Ovary (tissue), 9 donors: ENCODE results near the gene GADD45G. TPM values are rescaled to one million over a fixed set of nuclear protein-coding genes. Genes with fewer than 3 reads are reported as not detected.

Experiments
- DNase-seq, 5 donors: peaks; one replicate each; pipeline ENCODE4 v3.0.0-alpha.2; 2019 to 2020
- H3K27ac ChIP-seq, 2 donors: fragments of 200-600 bp; one replicate each; pipeline versions ENCODE4 v1.5.1 to v1.8.0; 2019 to 2022
- H3K27me3 ChIP-seq: fragments of 200-600 bp; one replicate; pipeline ENCODE4 v1.8.0; 2022
- H3K36me3 ChIP-seq: fragments of 200-600 bp; sonication (generic); one replicate; pipeline ENCODE4 v1.5.1; 2019
- H3K4me1 ChIP-seq: one replicate; pipeline ENCODE4 v1.8.1; 2013; ENCODE audit warnings: mild to moderate bottlenecking, moderate library complexity; ENCODE audit not compliant: insufficient read depth
- H3K4me3 ChIP-seq: fragments of 200-600 bp; sonication (generic); one replicate; pipeline ENCODE4 v1.5.1; 2017
- H3K9me3 ChIP-seq, 2 donors: fragments of 200-600 bp in 1 of 2; sonication (generic) in 1 of 2; one replicate each; pipeline versions ENCODE4 v1.5.1 to v1.8.1; 2013 to 2019; ENCODE audit warnings: mild to moderate bottlenecking in 1 of 2, moderate library complexity in 1 of 2
- CTCF ChIP-seq, 3 donors: fragments of 450-650 bp in 2 of 3; fragments of 200-600 bp in 1 of 3; IDR thresholded peaks; one replicate each; pipeline versions ENCODE4 v1.5.1 to v1.8.0; 2016 to 2022; ENCODE audit warnings: antibody characterized with exemption in 3 of 3, mild to moderate bottlenecking in 1 of 3
- EP300 ChIP-seq: sonication (generic); formaldehyde crosslinking; IDR thresholded peaks from one replicate; pipeline ENCODE4 v1.6.1; 2017; ENCODE audit warnings: antibody characterized with exemption
- POLR2A ChIP-seq: fragments of 450-650 bp; IDR thresholded peaks from one replicate; pipeline ENCODE4 v1.6.1; 2017; ENCODE audit warnings: antibody characterized with exemption, mild to moderate bottlenecking, moderate library complexity
- WGBS, 3 donors: extraction: QIAGEN DNeasy Blood & Tissue Kit in 1 of 3; methylation state at CpG; one replicate each; pipeline versions ENCODE4 v1.1.5 to v1.1.7; 2013 to 2017; 5-methylcytosine and 5-hydroxymethylcytosine counted together
- intact Hi-C, 4 donors: fragments of 100-400 bp; cut with DNase I; formaldehyde crosslinking; loops; one replicate each; pipeline versions ENCODE4 v1.11.0 to v1.15.1; 2022 to 2023
- polyA plus RNA-seq, 2 donors: library from polyadenylated mRNA; stranded (reverse); fragments of 200-250 nt in 1 of 2; fragments of 350-450 nt in 1 of 2; fragmentation: Illumina TruSeq in 1 of 2; extraction: RNeasy Lipid Tissue Mini Kit (QIAGEN cat#74804) in 1 of 2; gene quantifications; one replicate each; pipeline ENCODE4 v1.2.3, GENCODE V29; 2013 to 2014
- total RNA-seq, 7 donors: library from RNA; depleted of rRNA in 2 of 7; stranded (reverse); fragments of >200 nt in 2 of 7; fragmentation: NEBNext Ultra II Directional in 3 of 7; extraction: Animal tissue kit (Norgen Biotek cat#: 25700) in 3 of 7; gene quantifications; one replicate each; pipeline versions ENCODE4 v1.1.0 to v1.2.4, GENCODE V29; 2016 to 2023
- donor health status: DM: no; HTN: no; CAD: no; lungs with moderate emphysema.
- donor health status: DM: no; HTN: no; CAD: no.
- donor health status: Bipolar disorder and iron deficiency.
- donor health status: DM: yes; HTN: yes; CAD: no.
- donor health status: DM: no; HTN: no; CAD: no.
- donor health status: DM: yes; HTN: yes; CAD: no.

GADD45G gene
- total and polyA plus RNA-seq, 9 donors = 0.60 to 126 (median 23.2) TPM

DNA sequence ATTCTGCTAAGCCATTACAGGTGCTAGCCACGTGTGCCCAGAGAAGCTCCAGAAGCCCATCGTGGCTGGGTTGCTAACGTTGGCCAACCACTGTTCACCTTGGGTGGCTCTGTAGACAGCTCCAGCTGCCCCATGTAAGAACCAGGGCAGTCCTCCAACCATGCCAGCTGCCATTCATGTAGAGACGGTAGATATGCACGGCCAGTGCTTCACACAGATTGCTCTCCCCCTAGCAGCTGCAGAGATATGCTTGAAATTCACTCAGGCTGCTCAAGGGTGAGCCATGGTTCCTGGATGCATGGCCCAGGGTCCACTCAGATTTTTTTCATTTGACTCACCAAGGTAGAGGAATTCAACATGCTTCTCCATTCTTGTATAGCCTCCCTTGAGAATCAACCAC lies 31.0 kb downstream of the GADD45G start:
- no peak for TF ChIP-seq POLR2A
- TF ChIP-seq EP300 = no peak
- TF ChIP-seq CTCF (IDR thresholded peaks at IDR 0.05) = no peak
- DNase-seq = no peak
- no peaks in the 10 kb centered on the region for H3K9me3 ChIP-seq
- no peak overlapping the region for H3K27ac ChIP-seq
- whole genome bisulfite sequencing, 3 donors = 32 to 60% (median 37%) methylated on average over 5 of the region's 5 CpGs
- peaks cover 22% of the 10 kb centered on the region for H3K4me1 ChIP-seq
- no peak overlapping the region for H3K4me3 ChIP-seq
- H3K27me3 ChIP-seq = no peaks in the 10 kb centered on the region
- no peaks in the 10 kb centered on the region for H3K36me3 ChIP-seq
- intact Hi-C loops = no loop called here

DNA sequence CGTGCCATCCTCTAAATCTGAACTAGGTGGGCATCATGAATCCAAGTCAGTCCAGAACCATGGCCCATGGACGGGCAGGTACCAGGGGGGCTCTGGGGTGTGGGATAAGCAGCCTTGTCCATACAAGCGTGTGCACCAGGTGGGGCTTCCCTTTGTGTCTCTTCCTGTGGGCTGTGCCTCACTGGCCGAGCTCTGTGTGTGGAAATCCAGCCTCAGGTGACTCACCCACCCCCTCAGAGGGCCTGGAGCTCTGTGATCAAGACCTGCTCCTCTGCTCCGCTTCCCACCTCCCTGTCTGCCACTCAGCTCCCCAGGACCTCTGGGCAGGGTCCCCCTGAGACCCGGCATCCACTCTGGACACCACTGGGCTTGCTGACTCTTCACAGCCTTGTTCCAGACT lies 33.0 kb downstream of the GADD45G start:
- intact Hi-C loops = no loop called here
- Histone ChIP-seq H3K27me3 (no peaks in the 10 kb centered on the region), H3K9me3 (no peaks in the 10 kb centered on the region), H3K4me1 (peaks cover 24% of the 10 kb centered on the region), H3K36me3 (no peaks in the 10 kb centered on the region), H3K27ac (no peak overlapping the region), H3K4me3 (no peak overlapping the region)
- WGBS, 3 donors = 90 to 94% (median 91%) methylated on average over 6 of the region's 6 CpGs
- peak in 1 of 5 donors; percentile 30 for DNase-seq
- TF ChIP-seq EP300 (no peak), POLR2A (no peak)

DNA sequence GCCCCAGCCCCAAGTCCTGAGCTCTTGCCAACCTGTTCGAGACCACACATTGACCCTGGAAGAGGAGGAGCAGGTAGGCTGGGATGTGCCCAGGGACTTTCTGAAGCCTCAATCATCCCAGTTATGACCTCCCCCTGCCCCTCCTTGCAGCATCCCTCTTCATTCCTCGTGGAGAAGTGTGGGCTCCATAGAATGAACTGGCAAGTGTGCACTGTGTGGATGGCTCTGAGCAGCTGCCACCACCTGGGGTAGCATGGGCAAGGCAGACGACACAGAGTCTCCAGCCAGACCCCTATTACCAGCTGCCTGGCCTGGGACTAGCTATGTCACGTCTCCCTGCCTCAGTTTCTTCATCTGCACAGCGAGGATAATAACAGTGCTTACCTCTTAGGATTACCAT lies 33.5 kb downstream of the GADD45G start:
- intact Hi-C loops = no loop called here
- peaks cover 24% of the 10 kb centered on the region for H3K4me1 ChIP-seq
- TF ChIP-seq EP300 = no peak
- no peak for TF ChIP-seq POLR2A
- TF ChIP-seq CTCF (IDR thresholded peaks at IDR 0.05) = no peak

GRCh38 chr9:89638893-89639292 lies 34.1 kb downstream of the GADD45G start:
- WGBS, 3 donors = 62 to 67% (median 65%) methylated on average over 5 of the region's 5 CpGs
- no peak overlapping the region for H3K4me3 ChIP-seq
- no peak for TF ChIP-seq EP300
- no peak for TF ChIP-seq CTCF (IDR thresholded peaks at IDR 0.05)
- no peak for TF ChIP-seq POLR2A
- no peaks in the 10 kb centered on the region for H3K9me3 ChIP-seq
- DNase-seq = no peak
- H3K36me3 ChIP-seq = no peaks in the 10 kb centered on the region
- peaks cover 24% of the 10 kb centered on the region for H3K4me1 ChIP-seq
- no peaks in the 10 kb centered on the region for H3K27me3 ChIP-seq
- intact Hi-C loops = no loop called here
- peak overlapping the region in 1 of 2 donors; percentile 24 for H3K27ac ChIP-seq

More for the DNA sequence above, 33.5 kb downstream of the GADD45G start:
- DNase-seq = peak in 1 of 5 donors; percentile 28
- Histone ChIP-seq H3K4me3 (no peak overlapping the region), H3K9me3 (no peaks in the 10 kb centered on the region), H3K27me3 (no peaks in the 10 kb centered on the region), H3K27ac (no peak overlapping the region), H3K36me3 (no peaks in the 10 kb centered on the region)
- 62 to 64% (median 64%) methylated on average over 5 of the region's 5 CpGs for WGBS, 3 donors

GRCh38 chr9:89639367-89639795 lies 34.6 kb downstream of the GADD45G start:
- no peaks in the 10 kb centered on the region for H3K36me3 ChIP-seq
- intact Hi-C loops = no loop called here
- H3K4me1 ChIP-seq = peaks cover 24% of the 10 kb centered on the region
- TF ChIP-seq POLR2A (no peak), CTCF (IDR thresholded peaks at IDR 0.05) (peak in 1 of 3 donors; percentile 13), EP300 (no peak)
- no peaks in the 10 kb centered on the region for H3K27me3 ChIP-seq
- H3K4me3 ChIP-seq = peak overlapping the region; percentile 11
- no peaks in the 10 kb centered on the region for H3K9me3 ChIP-seq
- H3K27ac ChIP-seq = peak overlapping the region in 1 of 2 donors; percentile 47
- DNase-seq = peak; percentile 75 to 89 (median 81)
- 4 to 7% (median 6%) methylated on average over 13 of the region's 13 CpGs for WGBS, 3 donors
